IPS-18a (cell line): ENCODE data around the gene ABRAXAS1.
"Not testable (repeated sequence)": the region's sequence is repeated elsewhere in the genome, so short reads cannot be mapped to it uniquely, and the experiment has no call there.

ENCODE experiments used
- H3K27ac ChIP-seq: one replicate; pipeline ENCODE4 v1.5.1; 2013; ENCODE audit warnings: low read length
- H3K27me3 ChIP-seq: one replicate; pipeline ENCODE4 v1.6.1; 2013; ENCODE audit warnings: mild to moderate bottlenecking, low read length; ENCODE audit not compliant: control insufficient read depth, insufficient read depth
- H3K36me3 ChIP-seq: one replicate; pipeline ENCODE4 v1.6.1; 2013; ENCODE audit warnings: low read depth, low read length; ENCODE audit not compliant: control insufficient read depth
- H3K4me1 ChIP-seq: one replicate; pipeline ENCODE4 v1.6.1; 2013; ENCODE audit warnings: low read depth, low read length; ENCODE audit not compliant: control insufficient read depth
- H3K4me3 ChIP-seq: one replicate; pipeline ENCODE4 v1.5.1; 2013; ENCODE audit warnings: low read length
- H3K9ac ChIP-seq: one replicate; pipeline ENCODE4 v1.6.1; 2013; ENCODE audit warnings: mild to moderate bottlenecking, low read length, moderate library complexity
- H3K9me3 ChIP-seq: one replicate; pipeline ENCODE4 v1.6.1; 2013; ENCODE audit warnings: low read depth, low read length; ENCODE audit not compliant: control insufficient read depth

ABRAXAS1 gene

DNA sequence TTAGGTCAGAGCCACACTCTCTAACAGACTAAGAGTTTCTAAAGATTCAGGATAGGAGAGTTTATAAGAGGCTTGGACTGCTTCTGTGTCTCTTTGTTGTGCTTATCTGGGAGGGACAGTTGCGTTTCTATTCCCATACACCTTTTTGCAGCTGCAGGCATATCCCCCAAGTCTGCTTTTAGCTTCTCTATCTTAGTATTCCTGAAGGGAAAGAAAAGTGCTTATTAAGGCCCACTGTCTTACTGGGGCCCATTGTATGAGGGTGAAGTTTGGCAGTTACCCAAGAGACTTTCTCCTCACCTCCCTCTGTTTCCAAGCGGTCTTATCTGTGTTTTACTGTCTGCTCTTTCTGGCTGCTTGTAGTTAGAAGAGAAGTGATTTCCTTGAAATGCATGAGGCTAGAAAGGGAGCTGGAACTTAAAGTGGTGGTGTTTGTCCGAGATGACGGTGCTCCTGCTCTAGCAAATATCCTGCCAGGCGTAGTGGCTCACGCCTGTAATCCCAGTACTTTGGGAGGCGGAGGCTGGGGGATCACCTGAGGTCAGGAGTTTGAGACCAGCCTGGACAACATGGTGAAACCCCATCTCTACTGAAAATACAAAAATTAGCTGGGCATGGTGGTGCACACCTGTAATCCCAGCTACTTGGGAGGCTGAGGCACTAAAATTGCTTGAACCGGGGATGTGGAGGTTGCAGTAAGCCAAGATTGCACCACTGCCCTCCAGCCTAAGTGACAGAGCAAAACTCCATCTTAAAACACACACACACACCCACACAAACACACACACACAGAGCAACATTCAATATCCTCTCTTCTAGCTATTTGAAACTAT, 11.4 kb upstream of the ABRAXAS1 start:
- not testable (repeated sequence) for H3K4me3 ChIP-seq, H3K27ac ChIP-seq, H3K27me3 ChIP-seq, H3K9ac ChIP-seq, H3K4me1 ChIP-seq, H3K9me3 ChIP-seq, H3K36me3 ChIP-seq

DNA sequence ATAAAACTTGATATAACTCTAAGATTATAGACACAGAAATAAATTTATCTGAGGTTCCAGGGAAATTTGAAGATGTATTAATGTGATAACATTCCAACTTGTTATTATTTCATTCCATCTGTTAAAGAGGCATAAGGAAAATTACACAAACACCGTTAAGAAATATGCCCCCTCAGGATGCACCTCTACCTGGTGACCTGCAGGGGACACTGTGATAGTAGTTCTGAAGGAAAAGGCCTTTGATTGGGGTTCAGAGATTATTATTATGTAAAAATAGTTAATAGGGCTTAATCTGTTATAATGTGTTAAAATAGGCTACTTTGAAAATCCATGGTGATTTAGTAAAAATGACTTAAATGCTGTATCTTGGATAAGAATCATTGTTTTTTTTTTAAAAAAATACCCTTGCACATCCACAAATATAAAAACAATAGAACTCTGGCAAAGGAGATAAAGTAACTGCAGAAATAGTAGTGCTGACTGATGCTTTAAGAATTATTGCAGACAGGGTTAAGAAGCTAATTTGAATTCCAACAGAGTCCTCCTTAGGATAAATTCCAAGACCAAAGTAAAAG, 6.1 kb upstream of the ABRAXAS1 start:
- no peak overlapping the region for H3K9ac ChIP-seq
- H3K9me3 ChIP-seq = no peaks in the 10 kb centered on the region
- no peaks in the 10 kb centered on the region for H3K36me3 ChIP-seq
- H3K4me1 ChIP-seq = no peaks in the 10 kb centered on the region
- H3K4me3 ChIP-seq = no peak overlapping the region
- no peaks in the 10 kb centered on the region for H3K27me3 ChIP-seq
- no peak overlapping the region for H3K27ac ChIP-seq

DNA sequence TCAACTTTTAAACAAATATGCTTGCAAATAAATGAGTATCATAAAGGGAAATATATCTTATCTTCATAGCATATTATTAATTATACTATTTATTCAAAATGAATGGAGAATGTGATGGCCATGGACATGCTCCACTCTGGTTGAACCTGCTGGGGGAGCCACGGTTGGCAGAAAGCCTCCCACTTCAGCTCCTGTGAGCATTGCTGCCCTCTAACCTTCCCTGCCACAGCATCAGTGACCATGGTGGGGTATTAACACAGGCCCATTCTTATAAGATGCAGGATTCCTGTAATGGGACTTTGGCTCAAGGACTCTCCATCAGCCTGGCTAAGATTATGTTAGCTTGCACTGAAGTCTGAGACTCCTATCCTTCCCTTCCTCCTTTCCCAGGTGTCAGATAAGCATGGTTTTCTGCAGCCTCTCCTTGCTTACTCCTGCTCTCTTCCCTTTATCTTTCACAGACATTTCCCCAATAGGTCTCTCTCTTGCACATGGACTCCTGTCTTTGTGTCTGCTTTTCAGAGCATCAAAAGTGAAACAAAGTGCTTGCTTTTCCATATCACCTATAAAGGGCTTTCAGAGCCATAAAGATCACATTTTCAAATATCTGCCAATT, 4.9 kb upstream of the ABRAXAS1 start:
- H3K9me3 ChIP-seq = no peaks in the 10 kb centered on the region
- H3K4me1 ChIP-seq = peaks cover 5% of the 10 kb centered on the region
- no peaks in the 10 kb centered on the region for H3K36me3 ChIP-seq
- no peak overlapping the region for H3K4me3 ChIP-seq
- H3K27me3 ChIP-seq = no peaks in the 10 kb centered on the region
- no peak overlapping the region for H3K9ac ChIP-seq
- no peak overlapping the region for H3K27ac ChIP-seq

DNA sequence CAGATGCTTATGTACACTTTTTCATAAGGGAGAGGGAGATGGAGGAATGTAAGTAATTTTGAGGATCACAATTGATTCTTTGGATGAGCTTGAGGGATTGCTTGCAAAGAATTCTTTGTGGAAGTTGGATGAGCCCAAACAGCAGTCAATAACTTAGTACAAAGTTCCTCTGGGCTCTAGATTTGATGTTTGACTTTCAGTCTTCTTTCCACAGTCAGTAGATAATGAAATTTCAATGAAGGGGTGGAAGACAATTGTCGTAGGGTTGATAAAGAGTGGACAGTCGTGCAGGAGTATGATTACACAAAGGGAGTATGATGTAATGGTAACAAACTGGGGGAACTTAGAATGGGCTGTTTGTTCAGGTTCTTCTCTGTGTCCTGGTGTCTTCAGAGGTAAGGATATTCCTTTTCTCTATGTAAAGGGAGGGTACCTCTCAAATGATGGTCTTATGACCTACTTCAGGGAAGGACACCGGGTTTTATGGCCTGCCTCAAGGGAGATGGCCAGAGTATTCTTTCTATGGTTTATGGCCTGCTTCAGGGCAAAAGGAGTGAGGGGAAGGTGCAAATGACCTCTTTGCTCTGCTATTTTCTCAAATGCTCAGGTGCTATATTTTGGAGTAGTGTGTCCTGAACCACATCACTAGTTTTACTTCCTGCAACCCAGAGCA, 1.7 kb upstream of the ABRAXAS1 start:
- Histone ChIP-seq H3K27ac (no peak overlapping the region), H3K4me1 (peaks cover 5% of the 10 kb centered on the region), H3K36me3 (no peaks in the 10 kb centered on the region), H3K9me3 (no peaks in the 10 kb centered on the region), H3K4me3 (no peak overlapping the region), H3K9ac (no peak overlapping the region), H3K27me3 (peaks cover 11% of the 10 kb centered on the region)

DNA sequence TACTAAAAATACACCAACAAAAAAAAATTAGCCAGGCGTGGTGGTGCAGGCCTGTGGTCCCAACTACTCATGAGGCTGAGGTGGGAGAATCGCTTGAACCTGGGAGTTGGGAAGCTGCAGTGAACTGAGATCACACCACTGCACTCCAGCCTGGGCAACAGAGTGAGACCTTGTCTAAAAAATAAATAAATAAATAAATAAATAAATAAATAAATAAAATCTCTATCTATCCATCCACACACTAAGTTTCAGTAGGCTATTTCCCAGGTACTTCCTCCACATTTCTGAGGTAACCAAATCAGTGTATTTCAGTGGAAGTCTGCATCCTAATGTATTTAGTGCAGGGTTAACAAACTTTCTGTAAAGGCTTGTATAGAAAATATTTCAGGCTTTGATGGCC, 10.9 kb downstream of the ABRAXAS1 start:
- H3K4me1 ChIP-seq = no peaks in the 10 kb centered on the region
- H3K36me3 ChIP-seq = peaks cover 11% of the 10 kb centered on the region
- H3K9me3 ChIP-seq = no peaks in the 10 kb centered on the region
- H3K9ac ChIP-seq = no peak overlapping the region
- no peak overlapping the region for H3K27ac ChIP-seq
- no peak overlapping the region for H3K4me3 ChIP-seq
- H3K27me3 ChIP-seq = no peaks in the 10 kb centered on the region

DNA sequence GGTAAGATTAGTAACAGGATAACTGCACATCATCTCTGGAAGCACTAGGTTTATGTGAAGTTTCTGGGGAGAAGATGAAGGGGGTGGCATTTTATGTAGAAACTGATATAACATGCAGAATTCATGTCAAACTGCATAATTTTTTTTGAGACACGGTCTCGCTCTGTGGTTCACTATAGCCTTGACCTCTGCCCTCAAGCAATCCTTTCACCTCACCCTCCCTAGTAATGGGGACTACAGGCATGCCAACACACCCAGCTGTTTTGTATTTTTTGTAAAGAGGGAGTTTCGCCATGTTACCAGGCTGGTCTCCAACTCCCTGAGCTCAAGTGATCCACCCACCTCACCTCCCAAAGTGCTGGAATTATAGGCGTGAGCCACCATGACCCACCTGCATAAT, 11.5 kb downstream of the ABRAXAS1 start:
- Histone ChIP-seq H3K27ac (no peak overlapping the region), H3K4me3 (no peak overlapping the region), H3K9me3 (no peaks in the 10 kb centered on the region), H3K36me3 (peaks cover 13% of the 10 kb centered on the region), H3K4me1 (no peaks in the 10 kb centered on the region), H3K27me3 (no peaks in the 10 kb centered on the region), H3K9ac (no peak overlapping the region)

DNA sequence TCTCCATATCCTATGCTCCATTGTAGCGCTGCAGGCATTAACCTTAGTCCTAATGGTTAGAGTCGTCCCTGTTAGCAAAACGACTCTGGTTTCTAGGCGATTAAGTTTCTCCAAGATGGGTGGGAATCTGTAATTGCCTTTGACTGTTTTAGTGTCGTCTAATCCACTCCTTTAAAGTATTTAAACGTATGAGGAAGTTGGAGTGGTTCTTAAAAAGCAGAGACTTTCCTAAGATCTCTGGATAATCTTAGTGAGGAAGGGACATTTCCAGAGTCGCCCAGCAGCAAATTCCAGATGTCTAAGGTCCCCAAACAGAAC, 28.8 kb downstream of the ABRAXAS1 start:
- Histone ChIP-seq H3K4me3 (peak overlapping the region; percentile 95), H3K27me3 (no peaks in the 10 kb centered on the region), H3K9me3 (no peaks in the 10 kb centered on the region), H3K9ac (peak overlapping the region; percentile 92), H3K27ac (peak overlapping the region; percentile 86), H3K36me3 (peaks cover 31% of the 10 kb centered on the region), H3K4me1 (no peaks in the 10 kb centered on the region)

DNA sequence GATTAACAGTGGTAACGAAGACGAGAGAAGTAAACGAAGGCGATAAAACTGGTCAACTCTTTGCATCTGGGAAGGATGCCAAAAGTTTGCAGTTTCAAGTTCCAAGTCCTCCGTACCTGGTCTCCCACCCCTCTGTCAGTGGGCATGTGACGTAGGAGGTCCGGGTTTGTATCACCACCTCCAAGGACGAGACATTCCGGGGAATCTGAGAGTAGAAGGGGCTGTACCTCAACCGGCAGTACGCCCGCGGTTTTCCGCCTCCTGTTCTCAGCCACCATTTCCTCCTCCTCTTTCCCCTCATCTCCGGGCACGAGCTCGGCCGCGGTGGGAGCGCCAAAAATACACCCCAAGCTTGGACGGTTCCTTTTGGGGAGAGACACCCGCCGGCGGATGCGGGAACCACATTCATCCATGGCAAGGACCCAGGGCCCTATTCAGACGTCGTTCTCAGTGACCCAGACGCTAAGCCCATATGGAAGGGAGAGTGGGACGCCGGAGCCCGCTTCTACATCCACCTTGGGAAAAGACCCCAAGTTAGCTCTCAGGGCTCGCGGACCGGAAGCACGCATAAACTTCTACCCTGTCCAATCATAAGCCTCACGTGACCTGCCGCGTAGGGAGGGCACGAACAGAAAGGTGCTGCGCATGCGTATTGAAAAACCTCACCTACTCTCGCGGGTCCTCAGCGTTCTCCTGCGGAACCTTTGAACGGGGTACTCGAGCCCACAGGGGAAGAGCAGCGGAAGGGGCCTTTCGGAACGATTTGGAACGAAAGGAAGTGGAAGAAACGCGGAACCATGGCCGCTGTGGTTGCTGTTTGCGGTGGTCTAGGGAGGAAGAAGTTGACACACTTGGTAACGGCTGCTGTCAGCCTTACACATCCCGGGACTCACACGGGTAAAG, 29.4 kb downstream of the ABRAXAS1 start, which contains the start of the genes HELQ and MRPS18C:
Gene HELQ (minus strand): TSS at position 543 of the 903 bp plus-strand sequence. CDS start 130 bp downstream, at position 413.
Gene MRPS18C (plus strand): TSS at position 778 of the 903 bp plus-strand sequence. CDS start 20 bp downstream, at position 798.
- Histone ChIP-seq H3K27me3 (no peaks in the 10 kb centered on the region), H3K36me3 (peaks cover 27% of the 10 kb centered on the region)

DNA sequence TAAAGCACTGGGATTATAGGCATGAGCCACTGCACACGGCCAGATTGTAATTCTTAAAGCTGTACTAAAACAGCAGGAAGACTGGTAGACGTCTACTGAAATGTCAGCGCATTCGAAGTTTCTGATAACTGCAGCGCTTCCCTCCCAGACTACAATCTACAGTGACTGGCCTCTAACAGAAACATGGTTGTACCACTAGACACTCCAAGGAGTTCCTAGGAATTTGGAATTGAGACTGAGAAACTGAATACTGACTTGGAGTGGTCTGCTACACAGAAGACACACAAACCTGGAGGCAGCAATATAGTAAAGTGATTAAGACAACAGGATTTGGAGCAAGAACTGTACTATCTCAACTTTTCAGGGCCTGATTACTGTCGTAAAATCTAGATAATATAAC, 30.2 kb downstream of the ABRAXAS1 start:
- no peaks in the 10 kb centered on the region for H3K4me1 ChIP-seq
- no peaks in the 10 kb centered on the region for H3K27me3 ChIP-seq
- peak overlapping the region; percentile 95 for H3K4me3 ChIP-seq
- peaks cover 27% of the 10 kb centered on the region for H3K36me3 ChIP-seq
- no peak overlapping the region for H3K27ac ChIP-seq
- peak overlapping the region; percentile 92 for H3K9ac ChIP-seq
- no peaks in the 10 kb centered on the region for H3K9me3 ChIP-seq

More for the DNA sequence above, 29.4 kb downstream of the ABRAXAS1 start, which contains the start of the genes HELQ and MRPS18C:
- Histone ChIP-seq H3K27ac (peak within 1 kb of the TSS; percentile 86), H3K4me3 (peak within 1 kb of the TSS; percentile 95), H3K9ac (peak within 1 kb of the TSS; percentile 92), H3K4me1 (no peaks in the 10 kb centered on the region), H3K9me3 (no peaks in the 10 kb centered on the region)

DNA sequence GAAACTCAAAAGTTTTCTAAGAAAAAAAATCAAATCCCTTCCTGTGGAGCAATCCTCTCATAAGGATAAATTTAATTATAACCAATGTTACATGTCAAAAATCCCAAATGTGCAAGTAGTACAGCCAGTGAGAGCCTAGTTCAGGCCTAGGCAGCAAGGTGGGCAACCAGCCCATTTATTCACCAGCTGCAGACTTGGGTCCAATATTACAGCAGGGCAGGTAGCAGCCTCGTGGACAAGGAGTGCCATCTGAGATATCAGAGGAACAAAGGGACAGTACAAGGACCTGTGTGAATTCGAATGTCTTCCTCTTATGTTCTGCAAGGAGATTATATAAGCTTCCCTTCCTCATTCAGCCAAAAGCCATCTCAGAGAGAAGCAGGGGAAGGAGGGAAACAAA, 35.9 kb downstream of the ABRAXAS1 start:
- Histone ChIP-seq H3K27ac (no peak overlapping the region), H3K36me3 (peaks cover 12% of the 10 kb centered on the region), H3K4me1 (no peaks in the 10 kb centered on the region), H3K9ac (no peak overlapping the region), H3K9me3 (no peaks in the 10 kb centered on the region), H3K27me3 (no peaks in the 10 kb centered on the region), H3K4me3 (no peak overlapping the region)
